D341Med (cell line): ENCODE data around the gene ACOT11.
"Not testable (repeated sequence)": the region's sequence is repeated elsewhere in the genome, so short reads cannot be mapped to it uniquely, and the experiment has no call there.

Experiments
- DNase-seq: peaks from one replicate; pipeline ENCODE4 v3.0.0; 2012; ENCODE audit warnings: low spot score

ACOT11 gene

DNA sequence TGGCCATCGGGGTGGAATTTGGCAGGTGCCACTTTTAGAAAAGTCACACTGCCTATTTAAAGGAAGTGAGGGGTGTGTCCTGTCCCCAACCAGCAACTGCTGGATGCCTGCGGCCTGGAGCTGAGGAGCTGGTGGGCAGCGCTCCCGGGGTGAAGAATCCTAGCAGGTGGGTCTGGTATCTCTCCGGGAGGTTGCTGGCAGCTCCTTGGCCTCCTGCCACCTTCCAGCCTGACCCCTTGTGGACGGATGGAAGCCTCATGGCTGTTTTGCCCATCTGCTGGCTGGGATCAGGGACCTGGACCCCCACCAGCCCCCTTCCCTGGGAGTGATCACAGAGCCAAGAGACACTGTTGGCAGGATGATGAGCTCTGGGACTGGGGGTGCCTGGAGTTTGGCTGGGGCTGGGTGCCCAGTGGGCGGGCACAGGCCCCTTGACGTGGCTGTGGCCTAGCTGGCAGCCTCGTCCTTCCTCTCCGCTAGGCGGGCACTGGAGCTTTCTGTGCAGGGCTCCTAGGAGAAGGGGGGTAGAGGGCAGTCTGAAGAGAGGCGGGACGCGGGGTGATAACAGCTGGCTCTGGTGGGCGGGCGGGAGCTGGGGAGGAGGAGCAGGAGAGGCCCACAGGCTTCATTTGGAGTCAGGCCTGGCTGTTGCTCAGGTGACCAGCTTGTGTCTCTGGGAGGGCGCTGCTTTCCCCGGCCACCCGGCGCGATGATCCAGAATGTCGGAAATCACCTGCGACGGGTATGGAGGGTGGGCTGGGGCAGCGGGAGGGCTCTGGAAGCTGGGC is at the start of gene ACOT11:
Gene ACOT11, plus strand, starts transcription at position 628 of the 788 bp plus-strand sequence. Its CDS starts 82 bp downstream, at position 710.
- DNase-seq, result peak; percentile 82

DNA sequence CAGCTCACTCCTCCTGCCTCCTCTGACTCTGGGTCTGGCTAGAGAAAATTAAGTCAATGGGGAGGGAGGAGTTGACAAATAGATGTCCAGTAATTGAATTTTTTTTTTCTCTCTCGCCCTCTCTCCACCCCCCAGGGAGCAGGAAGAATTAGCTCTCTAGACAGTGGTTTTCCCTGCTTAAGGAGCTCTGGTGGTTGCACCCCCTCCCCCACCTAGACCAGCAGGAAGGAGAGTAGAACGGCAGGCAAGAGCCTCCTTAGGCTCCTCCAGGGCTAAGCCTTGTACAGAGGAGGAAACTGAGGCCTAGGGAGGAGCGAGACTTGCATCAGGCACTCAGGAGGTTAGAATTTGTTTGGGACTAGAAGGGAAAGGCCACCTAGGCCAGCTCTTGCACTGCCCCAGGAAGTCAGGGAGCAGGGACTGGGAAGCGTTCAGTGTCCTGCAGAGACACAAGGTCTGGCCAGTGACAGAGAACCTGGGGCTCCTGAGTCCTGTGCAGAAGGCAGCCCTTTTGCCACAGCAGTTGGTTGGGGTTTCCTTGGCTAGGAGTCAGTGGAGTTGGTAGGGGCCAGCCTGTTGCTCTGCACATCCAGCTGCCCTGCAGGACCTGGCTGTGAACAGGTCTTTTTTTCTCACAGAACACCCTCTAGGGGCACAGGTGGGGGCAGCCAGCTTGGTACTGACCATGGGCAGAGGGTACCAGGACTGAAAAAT is 49.5 kb upstream of the ACOT11 start:
- DNase-seq, result no peak

DNA sequence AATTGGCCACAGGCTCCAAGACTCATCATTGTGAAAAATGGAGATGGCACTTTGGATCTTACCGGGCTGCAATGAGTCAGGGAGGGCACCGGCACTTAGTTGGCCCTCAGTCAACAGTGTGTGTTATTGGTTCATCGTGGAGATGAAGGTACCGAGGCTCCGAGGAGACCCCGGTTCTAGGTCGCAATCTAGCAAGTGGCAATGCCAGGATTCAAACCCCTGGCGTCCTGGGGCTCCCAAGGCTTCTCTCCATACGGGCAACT is 49.0 kb upstream of the ACOT11 start:
- no peak for DNase-seq

DNA sequence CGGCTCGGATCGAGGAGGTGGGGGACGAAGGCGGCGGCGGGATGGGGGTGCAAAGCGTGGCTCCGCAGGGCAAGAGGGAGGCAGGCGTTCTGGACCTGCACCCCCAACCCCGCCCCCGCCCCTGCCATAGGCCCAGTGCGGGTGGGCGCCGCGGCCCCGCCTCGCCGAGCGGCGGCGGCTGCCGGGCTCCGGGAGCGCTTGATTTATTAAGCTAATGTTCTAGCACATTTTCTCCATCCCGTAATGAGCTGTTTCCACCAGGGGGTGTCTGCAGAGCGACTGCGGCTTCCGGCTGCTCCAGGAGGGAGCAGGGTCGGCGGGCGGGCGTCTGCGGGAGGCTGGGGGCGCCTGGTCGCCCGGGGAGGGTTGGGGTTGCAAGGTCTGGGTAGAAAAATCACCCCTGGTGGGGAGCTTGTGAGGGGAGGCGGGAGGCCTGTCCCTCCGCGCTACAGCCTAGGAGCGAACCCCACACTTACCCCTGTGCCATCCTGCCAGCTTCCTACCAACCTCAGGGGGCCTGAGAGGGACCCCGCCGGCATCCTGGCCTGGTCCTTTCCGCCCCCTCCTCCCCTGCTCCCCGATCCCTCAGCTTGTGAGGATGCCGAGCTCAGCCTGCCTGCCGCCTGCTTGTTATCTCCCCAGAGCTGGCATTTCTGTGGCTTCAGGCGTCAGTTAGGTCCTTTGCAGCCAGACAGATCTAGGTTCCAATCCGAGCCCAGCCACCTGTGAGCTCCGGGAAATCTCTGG is 48.5 kb upstream of the ACOT11 start:
- DNase-seq, result peak; percentile 84

DNA sequence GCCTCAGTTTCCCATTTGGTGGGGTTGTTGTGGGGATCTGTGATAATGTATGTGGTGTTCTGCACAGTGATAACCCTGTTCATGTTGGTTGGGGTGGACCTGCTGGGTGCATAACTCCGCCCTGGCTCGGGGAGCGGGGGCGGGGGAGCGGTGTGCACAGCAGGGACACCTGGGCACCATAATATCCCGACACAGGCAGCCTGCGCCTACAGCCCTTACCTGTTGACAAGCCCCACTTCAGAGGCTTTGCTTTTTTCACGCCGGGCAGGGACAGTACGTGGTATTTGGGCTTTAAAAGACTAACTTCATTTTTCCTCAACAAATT is 48.0 kb upstream of the ACOT11 start:
- DNase-seq, result no peak

DNA sequence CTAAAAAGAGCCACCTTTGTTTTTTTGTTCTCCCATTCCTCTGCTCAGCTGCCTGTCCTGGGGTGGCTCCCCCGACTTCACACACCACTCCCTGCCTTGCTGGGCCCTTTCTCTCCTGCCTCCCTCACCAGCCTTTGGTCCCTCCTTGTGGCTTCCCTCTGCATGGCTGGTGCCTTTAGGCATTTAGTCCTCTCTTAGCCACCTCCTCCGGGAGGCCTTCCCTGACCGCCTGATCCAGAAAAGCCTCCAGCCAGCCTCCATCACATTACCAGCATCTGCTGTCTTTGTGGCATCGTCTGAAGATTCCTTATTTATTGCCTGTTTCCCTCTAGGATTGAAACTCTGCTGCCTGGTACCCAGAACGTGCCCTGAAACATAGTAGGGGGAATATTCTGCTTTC is 46.2 kb upstream of the ACOT11 start:
- DNase-seq, result no peak

DNA sequence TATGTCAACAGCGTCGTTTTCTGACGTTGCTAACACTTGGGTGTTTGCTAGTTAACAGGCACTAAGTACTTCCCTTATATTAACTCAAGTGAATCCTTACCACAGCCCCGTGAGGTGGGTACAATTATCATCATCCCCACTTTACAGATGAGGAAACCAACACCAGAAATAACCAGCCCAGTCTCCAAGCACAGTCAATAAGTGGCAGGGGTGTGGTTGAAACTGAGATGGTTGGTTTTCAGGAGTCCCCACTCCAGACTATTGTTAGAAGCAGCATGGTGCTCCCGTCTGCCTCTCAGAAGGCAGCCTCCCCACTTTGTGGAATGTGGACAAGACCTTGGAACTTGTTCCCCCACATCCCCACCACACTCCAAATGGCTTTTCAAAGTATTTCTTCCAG is 45.7 kb upstream of the ACOT11 start:
- DNase-seq, result no peak

DNA sequence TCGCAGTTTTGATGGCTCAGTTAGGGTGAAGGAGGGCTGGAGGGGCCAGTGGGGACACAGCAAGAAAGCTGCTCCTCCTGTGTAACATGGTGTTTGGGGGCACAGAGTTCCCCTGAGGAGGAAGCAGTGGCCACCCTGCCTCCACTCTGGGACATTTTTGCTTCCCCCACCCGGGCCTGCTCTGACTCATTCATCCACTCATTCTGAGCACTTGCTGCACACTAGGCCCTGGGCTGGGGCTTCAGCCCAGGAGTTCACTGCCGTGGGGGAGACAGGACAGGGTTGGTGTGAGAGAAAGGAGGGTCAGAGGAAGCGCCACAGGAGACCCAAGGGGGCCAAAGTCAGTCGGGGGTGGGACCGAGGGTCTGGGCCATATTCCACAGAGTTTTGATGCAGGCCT is 41.4 kb upstream of the ACOT11 start:
- no peak for DNase-seq

DNA sequence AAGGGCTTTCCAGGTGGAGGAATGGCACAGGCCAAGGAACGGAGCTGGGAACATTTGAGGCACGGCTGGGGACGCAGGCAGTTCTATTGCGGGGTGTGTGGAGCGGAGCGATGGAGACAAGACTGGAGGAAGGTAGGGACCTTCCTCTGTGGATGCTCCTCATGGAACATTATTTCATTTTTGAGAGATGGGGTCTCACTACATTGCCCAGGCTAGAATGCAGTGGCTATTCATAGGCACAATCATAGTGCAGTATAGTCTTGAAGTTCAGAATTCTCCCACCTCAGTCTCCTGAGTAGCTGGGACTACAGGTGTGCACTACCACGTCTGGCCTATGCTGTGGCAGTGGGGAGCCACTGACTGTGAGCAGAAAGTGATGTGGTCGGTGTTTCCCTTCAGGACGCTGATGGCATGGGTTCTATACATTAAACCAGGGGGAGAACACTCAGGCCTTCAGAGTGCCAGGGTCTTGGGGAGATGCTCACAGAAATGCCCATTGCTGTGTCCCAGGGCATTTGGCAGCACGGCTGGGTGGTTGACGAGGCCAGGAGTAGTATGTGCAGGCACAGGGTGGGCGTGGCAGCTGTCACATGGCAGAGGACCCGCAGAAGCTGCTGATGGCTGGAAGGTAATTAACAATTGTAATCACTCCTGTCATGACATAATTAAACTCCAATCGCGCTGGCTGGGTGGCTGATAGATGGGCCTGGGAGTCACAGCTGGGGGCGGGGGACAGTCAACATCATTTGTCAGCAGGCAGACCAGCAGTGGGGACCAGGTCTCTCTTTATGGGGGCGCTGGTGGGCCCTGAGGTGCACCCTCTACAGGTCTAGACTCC is 40.8 kb upstream of the ACOT11 start:
- no peak for DNase-seq

DNA sequence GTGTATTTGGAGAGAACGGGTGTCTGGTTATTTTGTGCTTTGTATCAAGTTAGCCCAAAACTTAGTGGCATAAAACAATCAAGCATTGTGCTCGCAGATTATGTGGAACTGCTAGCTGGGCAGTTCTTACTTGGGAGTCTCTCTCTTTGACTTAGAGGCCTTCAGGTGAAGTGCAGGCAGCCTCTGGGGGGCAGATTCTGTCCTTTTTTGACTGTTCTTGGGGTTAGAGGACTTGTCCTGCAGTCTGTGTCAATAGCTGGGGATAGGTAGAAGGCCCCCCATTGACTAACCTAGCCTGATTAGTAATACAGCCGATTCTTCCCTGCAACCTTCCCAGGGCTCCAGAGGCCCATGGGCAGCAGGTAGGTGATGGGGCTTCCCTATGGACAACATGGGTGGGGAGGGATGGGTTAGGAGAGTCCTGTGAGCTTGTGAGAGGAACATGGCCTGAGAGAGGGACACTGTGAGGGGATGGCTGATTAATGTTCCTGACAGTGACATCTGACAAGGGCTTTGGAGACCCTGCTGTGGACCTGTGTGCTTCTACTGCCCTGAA is 37.2 kb upstream of the ACOT11 start:
- DNase-seq, result no peak

DNA sequence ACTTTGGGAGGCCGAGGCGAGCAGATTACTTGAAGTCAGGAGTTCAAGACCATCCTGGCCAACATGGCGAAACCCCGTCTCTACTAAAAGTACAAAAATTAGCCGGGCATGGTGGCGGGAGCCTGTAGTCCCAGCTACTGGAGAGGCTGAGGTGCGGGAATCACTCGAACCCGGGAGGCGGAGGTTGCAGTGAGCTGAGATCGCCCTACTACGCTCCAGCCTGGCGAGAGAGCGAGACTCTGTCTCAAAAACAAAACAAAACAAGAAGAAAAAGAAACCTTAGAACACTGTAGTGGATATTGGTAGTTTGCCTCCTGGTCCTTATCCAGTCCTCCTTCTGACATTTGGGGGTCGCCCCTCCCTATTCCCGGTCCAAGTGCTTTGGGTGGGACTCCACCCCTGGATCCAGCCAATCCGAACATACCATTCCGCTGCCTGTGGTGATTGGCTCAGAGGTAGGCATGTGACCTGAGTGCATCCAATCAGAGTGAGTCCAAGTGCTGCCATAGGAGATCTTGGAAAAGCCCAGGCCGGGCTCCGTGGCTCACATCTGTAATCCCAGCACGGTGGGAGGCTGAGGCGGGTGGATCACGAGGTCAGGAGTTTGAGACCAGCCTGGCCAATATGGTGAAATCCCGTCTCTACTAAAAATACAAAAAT is 34.0 kb upstream of the ACOT11 start:
- DNase-seq, result not testable (repeated sequence)

DNA sequence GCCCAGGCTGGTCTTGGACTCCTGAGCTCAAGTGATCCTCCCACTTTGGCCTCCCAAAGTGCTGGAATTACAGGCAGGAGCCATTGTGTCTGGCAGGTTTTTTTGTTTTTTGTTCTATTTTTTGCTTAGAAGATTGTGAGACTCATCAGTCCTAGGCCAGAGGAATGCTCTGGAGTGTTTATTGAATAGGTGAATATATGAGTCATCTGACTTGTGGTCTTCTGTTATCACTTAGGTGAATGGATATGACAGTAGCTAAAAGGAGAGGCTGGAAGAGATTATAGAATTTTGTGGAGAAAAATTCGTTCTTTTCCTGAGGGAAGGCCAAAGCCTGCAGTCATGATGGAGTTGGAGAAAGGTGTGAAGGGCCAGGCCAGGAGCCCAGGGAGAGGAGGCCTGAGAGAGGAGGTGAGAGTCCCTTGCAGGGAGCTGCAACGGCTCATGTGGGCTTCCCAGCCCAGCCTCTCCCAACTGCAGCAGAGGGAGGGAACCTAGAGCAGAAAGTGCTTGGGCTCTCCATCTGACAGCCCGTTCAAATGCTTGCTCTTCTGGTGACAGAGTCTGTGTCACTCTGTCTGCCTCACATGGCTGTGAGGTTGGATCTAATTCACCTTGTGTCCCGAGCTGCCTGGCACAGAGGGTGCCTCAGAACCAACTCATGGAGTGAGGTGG is 31.6 kb upstream of the ACOT11 start:
- DNase-seq, result no peak

DNA sequence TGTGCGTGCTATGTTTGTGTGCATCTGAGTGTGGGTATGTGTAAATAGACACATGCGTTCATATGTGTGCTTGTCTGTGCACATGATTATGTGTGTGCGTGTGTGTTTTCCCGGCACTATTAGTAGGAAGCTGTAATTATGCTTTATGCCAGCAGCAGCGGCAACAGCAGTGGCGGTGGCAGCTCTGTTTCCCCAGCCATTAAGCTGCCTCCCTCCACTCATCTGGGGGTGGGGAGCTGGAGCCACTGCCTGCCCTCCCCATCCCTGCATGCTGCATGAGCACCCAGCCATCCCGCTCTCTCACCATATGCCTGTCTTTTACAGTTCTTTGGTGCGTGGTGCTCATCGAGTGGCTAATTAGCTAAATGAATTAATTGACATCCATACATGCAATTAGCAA is 30.5 kb upstream of the ACOT11 start:
- peak; percentile 75 for DNase-seq

DNA sequence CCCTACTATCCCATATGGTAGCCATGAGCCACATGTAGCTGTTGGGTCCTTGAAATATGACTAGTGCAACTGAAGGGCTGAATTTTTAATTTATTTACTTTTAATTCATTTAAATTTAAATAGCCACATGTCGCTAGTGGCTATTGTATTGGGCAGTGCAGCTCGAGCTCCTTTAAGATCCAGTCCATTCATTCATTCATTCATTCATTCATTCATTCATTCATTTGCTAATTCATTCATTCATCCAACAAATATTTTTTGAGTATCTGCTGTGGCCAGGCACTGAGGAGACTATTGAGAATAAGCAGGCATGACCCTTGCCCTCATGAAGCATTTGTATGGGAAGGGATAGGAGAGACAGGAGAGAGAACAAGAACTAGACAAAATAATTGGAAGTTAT is 29.5 kb upstream of the ACOT11 start:
- no peak for DNase-seq

DNA sequence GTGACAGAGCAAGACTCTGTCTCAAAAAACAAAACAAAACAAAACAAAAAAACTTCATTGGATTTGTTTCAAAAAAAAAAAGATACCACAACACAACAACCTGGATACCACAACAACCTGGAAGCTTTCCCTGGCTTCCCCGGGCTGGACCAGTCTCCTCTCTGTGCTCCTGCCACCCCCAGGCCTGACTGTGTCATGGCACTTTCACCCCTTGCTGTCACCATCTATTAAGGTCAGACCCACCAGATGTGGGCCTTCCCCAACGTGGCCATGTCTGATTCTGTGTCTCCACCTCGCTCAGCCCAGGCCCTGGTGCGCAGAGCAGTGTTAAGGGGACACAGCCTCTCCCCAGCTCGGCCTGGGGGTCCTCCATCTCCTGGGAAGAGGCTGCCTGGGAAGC is 28.3 kb upstream of the ACOT11 start:
- no peak for DNase-seq

DNA sequence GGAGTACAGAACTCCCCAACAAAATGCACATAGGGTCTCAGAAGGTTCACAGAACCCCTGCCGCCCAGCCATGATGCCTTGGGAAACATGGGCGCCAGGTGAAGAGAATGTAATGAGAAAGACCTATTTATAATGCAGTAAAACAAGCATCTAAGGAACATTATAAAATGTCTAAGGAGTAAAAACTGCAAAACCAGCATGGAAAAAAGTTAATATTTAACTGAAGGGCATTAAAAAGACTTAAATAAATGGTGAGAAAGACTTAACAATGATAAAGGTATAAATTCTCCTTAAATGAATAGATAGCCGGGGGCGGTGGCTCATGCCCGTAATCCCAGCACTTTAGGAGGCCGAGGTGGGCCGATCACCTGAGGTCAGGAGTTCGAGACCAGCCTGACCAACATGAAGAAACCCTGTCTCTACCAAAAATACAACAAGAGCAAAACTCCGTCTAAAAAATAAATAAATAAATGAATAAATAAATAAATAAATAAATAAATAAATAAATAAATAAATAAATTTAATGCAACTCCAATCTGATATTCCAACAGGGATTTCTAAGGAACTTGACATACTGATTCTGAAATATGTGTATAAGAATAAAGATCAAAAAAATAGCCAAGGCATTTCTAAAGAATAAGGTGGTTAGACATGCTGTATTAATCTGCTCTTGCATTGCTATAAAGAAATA is 27.3 kb upstream of the ACOT11 start:
- no peak for DNase-seq

DNA sequence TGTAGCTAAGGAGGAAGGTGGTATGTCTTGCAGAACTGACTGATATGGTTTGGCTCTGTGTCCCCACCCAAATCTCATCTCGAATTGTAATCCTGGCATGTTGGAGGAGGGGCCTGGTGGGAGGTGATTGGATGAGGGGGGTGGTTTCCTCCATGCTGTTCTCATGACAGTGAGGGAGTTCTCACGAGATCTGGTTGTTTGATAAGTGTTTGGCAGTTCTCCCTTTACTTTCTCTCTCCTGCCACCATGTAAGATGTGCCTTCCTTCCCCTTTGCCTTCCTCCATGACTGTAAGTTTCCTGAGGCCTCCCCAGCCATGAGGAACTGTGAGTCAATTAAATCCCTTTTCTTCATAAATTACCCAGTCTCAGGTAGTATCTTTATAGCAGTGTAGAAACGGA is 21.5 kb upstream of the ACOT11 start:
- not testable (repeated sequence) for DNase-seq

DNA sequence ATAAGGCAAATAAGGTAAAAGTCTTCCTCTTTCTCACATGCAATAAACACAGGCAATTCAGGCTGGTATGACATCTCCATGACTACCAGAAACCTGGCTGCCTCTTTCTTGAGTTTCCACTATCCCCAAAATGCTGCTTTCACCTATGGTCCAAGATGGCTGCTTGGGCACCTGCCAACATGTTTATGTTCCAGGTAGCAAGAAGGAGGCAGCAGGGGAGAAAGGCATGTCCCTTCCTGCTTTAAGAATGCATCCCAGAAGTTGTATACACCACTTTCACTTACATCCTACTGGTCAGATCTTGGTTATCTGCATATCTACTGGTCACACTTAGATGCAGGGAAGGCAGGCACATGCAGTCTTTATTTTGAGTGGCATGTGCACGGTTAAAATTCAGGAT is 19.4 kb upstream of the ACOT11 start:
- DNase-seq, result no peak

DNA sequence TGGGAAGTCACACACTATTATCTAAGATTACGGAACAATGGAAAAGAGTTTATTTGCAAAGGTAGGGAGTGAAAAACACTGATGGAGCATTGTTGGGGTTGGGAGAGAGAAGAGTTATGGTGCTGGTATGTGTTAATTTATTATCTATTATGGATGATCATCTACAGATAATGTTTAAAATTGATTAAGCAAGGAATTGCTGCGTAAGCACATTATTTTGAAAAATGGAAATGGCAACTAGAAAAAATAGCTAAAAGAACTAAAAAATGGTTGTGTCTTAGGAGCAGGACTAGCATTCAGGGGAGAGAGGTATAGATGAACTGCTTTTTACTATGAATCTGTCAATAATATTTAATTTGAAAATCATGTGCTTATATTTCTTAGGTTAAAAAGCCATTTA is 16.0 kb upstream of the ACOT11 start:
- no peak for DNase-seq

DNA sequence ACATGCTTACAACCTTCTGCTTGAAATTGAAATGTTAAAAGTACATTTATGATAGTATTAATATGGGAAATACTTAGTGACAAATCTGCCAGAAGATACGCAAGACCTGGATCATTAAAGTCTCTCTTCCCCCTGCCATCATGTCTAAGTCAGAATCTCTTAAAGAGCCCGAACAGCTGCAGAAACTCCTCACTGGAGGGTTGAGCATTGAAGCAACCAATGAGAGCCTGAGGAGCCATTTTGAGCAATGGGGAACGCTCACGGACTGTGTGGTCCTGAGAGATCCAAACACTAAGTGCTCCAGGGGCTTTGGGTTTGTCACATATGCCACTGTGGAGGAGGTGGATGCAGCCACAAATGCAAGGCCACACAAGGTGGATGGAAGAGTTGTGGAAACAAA is 11.4 kb upstream of the ACOT11 start:
- not testable (repeated sequence) for DNase-seq
